NOMO-1 (cell line): ENCODE data around the gene ZMYND8.
A peak's percentile ranks its signal among the peaks of the same experiment; 100 is the strongest.

Experiments
- DNase-seq, 2 experiments: peaks; one replicate each; lab custom pipeline; 2025; ENCODE audit not compliant: unreplicated experiment in 2 of 2; lab: John Stamatoyannopoulos, UW

The ZMYND8 gene

DNA sequence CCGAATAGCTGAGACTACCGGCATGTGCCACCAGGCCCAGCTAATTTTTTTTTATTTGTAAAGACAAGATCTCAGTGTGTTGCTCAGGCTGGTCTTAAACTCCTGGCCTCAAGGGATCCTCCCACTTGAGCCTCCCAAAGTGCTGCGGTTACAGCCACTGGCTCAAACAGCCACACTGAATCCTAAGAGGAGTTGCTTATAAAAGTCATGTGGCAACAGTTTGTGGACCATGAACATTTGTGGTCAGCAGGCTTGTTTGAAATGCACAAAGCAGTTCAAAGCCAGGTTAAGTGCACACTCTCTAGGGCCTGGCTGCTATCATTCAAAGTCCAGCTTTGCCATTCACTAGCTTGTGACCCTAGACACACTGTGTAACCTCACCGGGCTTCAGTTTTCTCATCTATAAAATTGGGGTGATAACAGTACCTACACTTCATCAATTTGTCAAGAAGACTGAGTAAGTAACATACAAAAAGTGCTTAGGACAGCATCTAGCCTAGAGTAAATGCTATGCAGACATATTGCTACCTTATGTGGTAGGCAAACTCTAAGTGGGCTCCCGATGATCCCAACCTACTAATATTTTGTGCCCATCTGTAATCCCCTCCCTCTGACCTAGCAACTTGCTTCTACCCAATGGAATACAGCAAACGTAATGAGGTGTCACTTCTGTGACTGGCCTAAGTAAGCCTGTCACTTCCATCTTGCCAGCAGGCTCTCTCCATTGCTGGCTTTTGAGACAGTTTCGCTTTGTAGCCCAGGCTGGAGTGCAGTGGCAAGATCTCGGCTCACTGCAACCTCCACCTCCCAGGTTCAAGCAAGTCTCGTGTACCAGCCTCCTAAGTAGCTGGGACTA is 122.9 kb downstream of the ZMYND8 start:
- DNase-seq: no peak

DNA sequence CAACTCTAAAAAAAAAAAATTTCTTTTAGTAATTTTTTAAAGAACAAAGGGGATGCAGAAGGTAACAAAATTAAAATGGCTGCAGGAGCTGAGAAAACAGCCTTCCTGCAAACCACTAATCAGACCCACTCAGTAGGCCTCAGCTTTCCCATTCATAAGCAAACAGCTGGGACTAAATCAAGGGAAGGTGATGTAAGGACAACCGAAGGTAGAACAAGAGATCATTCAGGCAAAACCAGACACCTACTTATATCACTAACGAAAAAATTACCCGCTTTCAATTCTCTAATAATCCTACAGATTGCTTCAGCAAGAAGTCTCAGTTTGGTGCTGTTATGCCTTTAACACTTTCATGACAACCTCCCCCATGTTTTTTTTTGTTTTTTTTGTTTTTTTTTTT is 124.0 kb downstream of the ZMYND8 start:
- DNase-seq: no peak

DNA sequence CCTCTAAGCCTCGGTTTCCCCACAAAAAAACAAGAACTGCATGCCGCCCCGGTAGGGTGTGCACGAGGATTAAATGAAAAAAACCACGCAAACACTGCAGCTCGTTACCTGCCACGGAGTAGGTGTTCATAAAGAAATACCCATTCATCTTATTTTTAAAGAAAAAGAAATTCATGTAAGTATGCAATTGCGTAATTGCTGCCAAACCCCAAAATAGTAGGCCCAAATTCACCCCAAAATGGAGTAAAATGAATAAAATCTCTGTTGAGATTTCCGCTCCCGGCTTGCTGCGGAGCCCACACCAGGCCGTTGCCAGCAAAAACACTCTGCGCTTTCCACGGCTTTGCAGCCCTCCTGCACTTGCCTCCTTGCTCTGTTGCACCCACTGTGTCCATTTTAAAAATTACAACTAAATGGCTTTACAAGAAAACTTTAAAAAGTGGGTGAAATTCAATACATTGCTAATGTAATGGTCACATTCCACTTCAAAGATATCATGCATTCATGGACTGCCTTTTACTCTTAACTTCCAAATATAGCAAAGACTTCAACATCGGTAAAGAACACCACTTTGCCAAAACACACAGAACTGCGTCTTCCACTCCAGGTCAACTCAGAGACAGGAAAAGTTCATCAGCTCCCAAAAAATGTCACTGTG is 125.0 kb downstream of the ZMYND8 start:
- DNase-seq: no peak

DNA sequence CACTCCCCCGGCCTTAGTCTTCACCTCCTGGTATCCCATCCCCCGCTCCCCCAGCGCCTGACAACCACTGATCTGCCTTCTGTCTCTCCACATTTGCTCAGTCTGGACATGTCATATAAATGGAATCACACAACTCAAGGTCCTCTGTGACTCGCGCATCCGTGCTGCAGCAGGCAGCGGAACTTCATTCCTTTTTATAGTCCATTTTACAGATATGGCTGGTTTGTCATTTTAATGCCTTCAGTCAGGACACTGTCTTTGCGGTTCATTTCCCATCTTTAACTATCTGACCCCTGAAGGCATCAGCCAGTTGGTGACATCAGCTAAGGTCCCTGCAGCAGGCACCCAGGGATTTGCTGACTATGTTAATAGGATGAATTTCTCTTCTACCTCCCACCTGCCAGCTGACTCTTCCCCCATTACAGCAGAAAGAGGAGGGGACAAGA is 125.7 kb downstream of the ZMYND8 start:
- no peak for DNase-seq

DNA sequence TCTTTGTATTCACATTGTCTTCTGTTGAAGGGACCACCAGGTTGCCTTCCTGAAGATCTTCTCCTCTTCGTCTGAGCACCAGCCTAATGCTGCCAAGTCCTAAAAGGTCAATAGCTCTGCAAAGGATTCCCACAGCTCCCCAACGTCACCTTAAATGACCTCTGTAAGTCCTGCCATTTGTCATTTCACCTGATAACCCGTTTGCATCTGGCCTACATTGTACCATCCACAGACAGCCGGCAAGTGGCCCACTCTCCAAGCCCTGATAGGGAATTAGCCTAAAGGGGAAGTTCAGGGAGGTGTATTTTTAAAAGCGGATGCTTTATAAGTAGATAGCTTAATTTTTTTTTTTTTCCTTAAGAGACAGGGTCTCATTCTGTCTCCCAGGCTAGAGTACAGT is 127.8 kb downstream of the ZMYND8 start:
- DNase-seq: no peak

DNA sequence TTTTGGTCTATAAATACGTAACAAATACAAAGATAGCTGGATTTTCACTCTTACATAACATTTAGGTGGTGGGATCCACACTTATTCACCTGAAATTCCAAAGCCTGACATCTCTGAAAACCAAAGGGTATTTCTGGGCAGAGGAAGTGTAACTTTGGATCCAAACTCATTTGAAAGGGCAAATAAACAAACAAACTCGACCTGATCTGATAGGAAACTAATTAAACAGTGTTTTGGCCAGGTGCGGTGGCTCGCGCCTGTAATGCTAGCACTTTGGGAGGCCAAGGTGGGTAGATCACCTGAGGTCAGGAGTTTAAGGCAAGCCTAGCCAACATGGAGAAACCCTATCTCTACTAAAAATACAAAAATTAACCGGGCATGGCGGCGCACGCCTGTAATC is 128.9 kb downstream of the ZMYND8 start:
- no peak for DNase-seq

DNA sequence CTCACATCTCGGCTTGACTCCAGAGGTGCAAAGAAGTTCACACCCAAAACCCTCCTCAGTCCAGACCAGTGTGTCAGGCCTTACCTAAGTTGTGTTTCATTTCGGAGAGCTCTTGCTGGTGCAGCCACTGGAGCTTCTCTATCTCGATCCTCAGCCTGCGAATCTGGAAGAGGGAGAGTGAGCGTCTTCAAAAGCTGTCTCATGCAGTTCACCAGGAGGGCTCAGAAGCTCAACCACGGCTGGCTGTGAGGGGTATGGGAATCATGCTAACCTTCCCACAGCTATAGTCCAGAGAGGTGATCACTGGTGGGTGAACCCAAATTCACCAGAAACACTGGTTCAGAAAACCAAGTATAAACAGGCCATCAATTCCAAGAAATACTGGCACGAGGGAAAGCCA is 129.4 kb downstream of the ZMYND8 start:
- no peak for DNase-seq

DNA sequence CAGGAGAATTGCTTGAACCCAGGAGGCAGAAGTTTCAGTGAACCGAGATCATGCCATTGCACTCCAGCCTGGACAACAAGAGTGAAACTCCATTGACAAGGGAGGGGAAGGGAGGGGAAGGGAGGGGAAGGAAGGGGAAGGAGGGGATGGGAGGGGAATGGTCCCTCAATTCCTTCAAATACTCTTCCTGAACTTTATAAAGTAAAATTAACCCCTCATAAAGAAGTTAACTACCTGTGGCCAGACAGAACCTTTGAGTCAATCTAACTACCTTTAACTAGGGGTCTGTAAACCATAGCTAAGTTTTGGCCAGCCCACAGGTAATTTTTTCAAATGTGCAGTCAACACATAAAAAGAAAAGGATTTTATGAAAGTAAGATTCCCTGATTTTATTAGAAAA is 131.0 kb downstream of the ZMYND8 start:
- no peak for DNase-seq

DNA sequence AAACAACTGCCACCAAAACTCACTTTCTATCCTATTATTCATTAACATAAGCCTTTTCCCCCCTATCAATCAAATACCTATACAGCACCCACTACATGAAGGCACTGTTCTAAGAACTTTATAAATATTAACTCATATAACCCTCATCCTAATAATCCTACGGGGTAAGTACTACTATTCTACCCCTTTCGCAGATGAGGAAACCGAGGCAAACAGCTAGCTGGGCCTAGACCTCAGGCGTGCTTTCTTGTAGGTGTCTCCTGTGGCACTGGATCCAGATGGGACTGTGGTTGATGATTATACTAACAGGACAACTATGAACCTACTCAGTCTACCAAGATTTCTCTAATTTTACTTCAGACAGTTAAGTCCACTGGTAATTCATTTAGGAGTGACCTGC is 131.6 kb downstream of the ZMYND8 start:
- DNase-seq: no peak

DNA sequence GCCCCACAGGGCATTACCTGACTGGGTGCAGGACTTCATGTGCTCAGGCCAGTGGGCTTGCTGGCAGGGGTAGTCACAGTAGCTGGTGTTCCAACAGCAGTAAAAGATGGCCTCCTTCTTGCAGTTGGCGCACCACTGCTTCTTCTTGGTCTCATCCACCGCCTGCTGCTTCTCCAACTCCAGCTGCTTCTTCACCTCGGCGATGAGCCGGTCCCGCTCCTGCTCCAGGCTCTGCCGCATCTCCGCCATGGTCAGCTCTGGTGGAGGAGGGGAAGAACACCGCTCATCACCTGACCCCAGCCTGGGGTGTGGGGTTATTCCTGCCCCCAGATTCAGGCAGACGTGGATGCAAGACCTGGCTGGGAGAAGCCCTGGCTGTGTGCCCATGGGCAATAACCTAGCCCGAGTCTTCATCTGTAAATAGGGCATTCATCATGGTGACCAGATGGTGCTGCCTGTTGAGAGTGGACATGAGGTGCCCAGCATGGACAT is 132.2 kb downstream of the ZMYND8 start:
- no peak for DNase-seq

DNA sequence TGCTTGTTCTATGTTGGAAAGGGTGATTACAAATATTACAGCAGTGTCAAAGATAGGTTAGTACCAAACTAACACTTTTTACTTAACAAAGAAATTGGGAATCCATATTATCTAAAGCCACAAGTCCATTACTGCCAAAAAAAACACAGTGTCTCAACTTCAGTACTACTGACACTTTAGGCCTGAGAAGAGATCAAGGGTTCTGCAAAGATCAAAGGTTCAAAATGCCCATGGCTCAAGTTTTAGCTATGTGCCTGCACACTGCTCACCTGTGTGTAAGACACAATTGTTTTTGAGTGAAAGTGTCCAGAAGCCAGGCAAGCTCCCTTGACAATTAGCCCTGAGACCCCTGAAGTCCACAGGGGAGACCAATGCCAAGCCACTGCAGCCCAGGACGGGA is 132.6 kb downstream of the ZMYND8 start:
- DNase-seq: no peak

DNA sequence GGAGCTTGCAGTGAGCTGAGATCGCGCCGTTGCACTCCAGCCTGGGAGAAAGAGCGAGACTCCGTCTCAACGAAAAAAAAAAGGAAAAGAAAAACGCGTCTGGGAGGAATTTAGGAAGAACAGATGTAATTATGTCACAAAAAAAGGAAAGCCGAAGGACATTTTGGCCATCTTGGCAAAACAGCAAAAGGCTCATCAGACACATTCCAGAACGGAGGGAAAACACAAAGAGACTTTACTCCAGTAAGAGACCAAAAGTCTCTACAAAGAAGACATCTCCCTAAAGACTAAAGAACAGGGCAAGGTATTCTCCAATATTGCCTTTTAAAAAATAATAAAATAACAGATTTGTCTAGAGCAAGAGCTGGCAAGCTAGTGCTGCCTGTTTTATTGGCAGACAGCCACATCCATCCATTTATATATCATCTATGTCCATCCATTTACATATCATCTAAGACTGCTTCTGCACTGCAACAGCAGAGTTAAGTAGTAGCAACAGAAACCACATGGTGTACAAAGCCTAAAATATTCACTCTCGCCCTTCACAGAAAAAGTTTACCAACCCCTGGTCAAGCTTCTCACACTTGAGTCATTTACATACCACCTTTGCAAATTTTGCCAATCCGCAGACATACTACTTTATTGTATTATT is 133.9 kb downstream of the ZMYND8 start:
- no peak for DNase-seq

DNA sequence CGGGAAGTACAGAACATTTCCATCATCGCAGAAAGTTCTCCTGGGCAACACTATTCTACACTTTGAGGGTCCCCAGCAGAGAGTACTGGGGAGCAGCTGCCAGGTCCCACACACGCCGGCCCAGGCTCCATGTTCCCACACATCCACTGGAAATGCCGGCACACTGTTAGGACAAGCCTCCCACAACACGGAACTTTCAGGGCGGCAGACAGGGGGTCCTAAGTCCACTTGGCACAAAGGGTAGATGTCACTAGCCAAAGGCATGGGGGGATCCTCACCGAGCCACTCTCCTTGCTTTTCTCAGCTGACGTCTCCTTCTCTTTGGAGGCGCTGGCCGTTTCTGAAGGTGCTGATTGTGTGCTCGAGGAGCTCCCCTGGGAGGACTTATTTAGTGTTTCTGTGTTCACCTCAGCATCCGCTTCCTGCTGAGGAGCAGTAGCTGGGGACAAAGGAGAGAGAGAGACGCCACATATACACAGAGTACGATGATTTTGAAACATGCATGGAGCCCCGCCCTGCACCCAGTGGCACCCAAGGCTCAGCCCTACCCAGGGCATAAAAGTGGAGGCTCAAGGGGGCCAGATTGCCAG is 135.4 kb downstream of the ZMYND8 start:
- no peak for DNase-seq

DNA sequence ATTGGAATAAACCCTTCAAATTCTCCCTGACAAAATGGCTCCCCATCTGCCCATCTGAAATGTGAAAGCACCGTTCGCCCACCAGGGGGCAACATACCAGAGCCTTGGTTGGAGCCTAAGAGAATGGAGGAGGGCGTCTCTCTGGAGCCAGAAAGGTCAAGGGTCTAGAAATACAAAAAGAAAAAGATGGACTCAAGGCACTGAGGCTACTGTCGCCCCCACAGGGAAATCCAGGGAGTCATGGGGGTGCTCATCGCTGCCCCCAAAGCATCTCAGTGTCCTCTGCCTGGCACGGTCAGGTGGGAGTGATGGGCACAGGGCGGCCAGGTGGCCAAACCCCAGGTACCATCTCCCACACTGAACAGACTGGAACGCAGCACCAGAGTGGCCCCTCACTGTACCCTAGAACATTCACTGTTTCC is 136.3 kb downstream of the ZMYND8 start:
- DNase-seq: peak; percentile 2 to 5

DNA sequence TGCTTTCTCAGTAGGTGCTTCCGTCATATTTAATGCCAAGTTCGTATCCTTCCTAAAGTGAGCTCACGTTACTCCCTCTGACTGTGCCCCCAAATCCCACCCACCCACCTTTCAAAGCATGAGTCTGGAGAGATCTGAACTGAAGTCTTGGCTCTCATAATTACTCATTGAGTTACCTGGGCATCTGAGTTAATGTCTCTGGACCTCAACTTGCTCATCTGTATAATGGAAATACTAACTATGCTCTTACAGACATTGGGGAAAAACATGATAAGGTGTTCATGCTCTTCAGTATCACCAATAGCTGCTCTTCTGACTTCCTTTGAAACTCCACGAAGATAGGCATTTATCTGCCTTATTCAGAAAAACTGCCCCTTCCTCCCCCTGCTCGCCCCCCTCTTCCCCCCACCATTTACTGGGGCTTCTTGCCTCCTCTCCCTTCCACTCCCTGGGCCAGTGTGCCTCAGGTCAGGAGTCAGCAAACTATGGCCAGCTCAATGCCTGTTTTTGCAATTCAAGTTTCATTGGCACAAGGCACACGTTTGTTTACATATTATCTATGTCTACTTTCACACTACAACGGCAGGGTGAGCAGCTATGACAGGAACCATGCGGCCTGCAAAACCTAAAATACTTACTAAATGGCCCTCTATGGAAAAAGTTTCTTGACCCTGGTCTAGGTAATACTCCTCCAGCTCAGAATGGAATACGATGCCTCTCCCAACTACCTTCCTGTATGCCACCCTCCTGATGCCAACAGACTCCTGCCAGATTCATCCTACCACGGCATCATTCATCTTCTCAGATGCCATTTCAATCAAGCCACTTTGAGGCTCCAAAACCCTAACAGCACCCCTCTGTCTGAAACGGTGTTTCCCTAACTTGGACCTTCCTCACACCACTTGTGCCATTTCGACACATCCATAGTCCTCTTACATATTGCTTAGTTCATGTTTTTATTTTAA is 138.7 kb downstream of the ZMYND8 start:
- no peak for DNase-seq

DNA sequence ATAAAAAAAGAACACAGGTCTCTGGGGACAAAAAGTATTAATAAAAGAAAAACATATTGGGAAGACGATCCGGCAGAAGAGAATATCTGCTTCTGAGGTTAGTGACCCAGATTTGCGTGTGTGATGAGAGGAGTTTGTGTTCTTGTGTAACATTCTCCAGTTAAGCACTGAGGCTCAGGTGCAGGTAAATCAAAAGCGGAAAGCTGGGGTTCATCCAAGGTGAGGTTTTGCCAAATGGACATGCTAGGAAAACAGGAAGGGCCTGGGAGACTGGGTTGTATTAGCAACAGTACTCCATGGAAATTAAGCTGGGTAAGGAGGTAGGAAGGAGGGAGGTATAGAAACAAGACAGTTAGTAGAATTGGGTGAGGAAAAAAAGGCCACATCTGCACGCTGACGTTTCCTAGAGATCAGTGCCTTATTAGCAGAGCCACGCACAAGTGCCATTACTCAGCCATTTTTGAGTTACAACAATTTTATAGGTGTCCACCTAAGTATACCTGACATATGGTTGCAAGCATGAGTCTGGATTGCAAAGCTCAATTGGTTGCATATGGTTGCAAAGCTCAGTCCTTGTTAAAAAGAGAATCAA is 139.6 kb downstream of the ZMYND8 start:
- DNase-seq: no peak

DNA sequence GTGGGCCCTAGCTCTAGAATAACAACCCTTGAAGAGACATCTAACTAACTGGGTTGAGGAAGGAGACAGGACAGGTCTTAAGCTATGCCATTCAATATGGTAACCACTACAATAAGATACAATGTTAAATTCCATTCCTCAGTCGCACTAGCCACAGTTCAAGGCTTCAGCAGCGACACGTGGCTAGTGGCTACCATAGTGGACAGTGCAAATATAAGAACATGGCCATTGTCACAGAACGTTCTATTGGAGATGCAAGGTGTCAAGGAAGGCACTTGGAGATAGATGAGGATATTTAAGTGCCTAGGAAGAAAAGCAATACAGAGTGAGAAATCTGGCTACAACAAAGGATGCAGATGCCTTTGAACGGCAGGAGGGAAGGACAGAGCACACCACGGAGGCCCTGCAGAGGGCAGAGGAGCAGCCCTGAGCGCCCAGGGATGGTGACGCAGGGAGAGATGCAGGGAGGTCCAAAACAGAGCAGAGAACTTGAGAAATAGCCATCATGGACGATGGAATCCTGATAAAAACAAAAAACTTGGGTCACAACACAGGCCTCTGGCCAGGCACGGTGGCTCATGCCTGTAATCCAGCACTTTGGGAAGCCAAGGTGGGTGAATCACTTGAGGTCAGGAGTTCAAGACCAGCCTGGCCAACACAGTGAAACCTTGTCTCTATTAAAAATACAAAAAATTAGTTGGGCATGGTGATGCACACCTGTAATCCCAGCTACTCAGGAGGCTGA is 140.7 kb downstream of the ZMYND8 start:
- no peak for DNase-seq

DNA sequence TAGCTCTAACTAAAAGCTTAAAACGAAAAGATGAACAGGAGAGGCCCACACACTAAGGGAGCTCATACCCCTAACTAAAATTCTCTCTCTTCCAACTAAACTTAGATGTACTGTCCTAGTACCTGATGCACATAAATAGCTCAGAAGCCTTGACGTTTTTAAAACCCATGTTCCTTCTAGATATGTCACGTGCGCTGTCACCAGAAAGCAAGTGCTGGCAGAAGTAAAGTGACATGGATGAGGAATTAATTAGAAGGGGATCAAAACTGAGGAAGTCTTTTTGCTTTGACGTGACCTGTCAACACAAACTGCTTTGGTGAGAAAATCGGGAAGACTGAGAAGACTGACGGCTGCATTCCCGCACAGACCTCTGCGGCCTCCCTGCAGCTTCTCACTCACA is 142.5 kb downstream of the ZMYND8 start:
- DNase-seq: no peak

DNA sequence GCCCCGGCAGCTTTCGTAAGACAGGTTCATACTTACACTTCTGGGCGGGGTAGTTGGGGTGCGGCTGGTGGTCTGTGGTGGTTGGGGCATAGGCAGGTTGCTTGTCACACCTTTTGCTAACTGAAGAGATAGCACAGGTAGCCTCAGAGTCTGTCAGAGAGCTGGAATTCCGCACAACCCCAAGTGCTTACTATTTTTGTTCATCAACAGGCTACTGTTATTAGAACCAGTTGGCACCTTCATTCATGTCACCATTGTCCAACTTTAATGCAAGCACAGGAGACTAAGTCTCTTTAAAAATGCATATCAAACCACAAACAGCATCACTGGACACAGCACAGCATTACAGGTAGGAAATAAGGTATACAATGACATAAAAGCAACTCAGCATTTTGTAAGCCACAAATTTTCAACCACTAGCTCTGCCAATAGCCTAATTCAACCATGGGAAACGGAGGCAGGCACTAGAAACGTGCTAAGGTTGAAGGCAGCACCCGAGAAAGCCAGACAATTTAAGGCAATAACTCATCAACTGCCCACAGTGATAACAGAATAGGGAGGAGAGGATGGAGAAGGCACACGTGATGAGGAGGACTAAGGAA is 143.8 kb downstream of the ZMYND8 start:
- DNase-seq: no peak
